Vagina (tissue), 2 donors: Measurements from ENCODE around the gene DDX5. TPM values are rescaled to one million over a fixed set of nuclear protein-coding genes. Genes with fewer than 3 reads are reported as not detected.

ENCODE experiments used
- DNase-seq, 2 donors: peaks; one replicate each; pipeline ENCODE4 v3.0.0-alpha.2; 2017; ENCODE audit errors: extremely low spot score in 2 of 2
- H3K27ac ChIP-seq: fragments of 200-600 bp; sonication (generic); one replicate; pipeline ENCODE4 v1.5.1; 2019
- H3K27me3 ChIP-seq: fragments of 200-600 bp; sonication (generic); one replicate; pipeline ENCODE4 v1.5.1; 2019
- H3K36me3 ChIP-seq, 2 donors: fragments of 200-600 bp; sonication (generic); one replicate each; pipeline ENCODE4 v1.5.1; 2017 to 2019
- H3K4me1 ChIP-seq: fragments of 200-600 bp; sonication (generic); one replicate; pipeline ENCODE4 v1.5.1; 2019
- H3K4me3 ChIP-seq, 2 donors: fragments of 200-600 bp; sonication (generic); 1 replicate in 1 of 2; 2 replicates in 1 of 2; pipeline ENCODE4 v1.5.1; 2016 to 2019
- H3K9me3 ChIP-seq: fragments of 200-600 bp; sonication (generic); one replicate; pipeline ENCODE4 v1.5.1; 2019
- CTCF ChIP-seq, 3 experiments: fragments of 450-650 bp in 2 of 3; fragments of 200-600 bp in 1 of 3; sonication (generic) in 1 of 3; IDR thresholded peaks; one replicate each; pipeline ENCODE4 v1.5.1; 2017 to 2019; ENCODE audit warnings: antibody characterized with exemption in 3 of 3, mild to moderate bottlenecking in 2 of 3, moderate library complexity in 2 of 3
- POLR2A ChIP-seq, 2 donors: fragments of 450-650 bp; IDR thresholded peaks; one replicate each; pipeline ENCODE4 v1.6.1; 2017; ENCODE audit warnings: antibody characterized with exemption in 2 of 2, mild to moderate bottlenecking in 2 of 2, moderate library complexity in 2 of 2
- POLR2AphosphoS5 ChIP-seq, 2 donors: sonication (generic); formaldehyde crosslinking; IDR thresholded peaks; one replicate each; pipeline ENCODE4 v1.9.0; 2017; ENCODE audit warnings: antibody characterized with exemption in 2 of 2, mild to moderate bottlenecking in 2 of 2, low read depth in 1 of 2; ENCODE audit not compliant: insufficient read depth in 1 of 2
- intact Hi-C: fragments of 100-400 bp; cut with DNase I; formaldehyde crosslinking; loops from one replicate; pipeline ENCODE4 v1.15.1; 2023
- total RNA-seq: library from RNA; depleted of rRNA; stranded (reverse); fragments of >200 nt; gene quantifications from one replicate; pipeline ENCODE4 v1.2.3, GENCODE V29; 2016

The DDX5 gene
- total RNA-seq, 1 donor from 2014 or later, result 618 TPM

- H3K4me3 ChIP-seq, result no peak overlapping the region
- peaks cover 0 to 61% of the 10 kb centered on the region in 2 donors for H3K36me3 ChIP-seq
- intact Hi-C loops, result no loop called here
These were observed 30.8 kb upstream of the DDX5 start for GRCh38 chr17:64536913-64537312.

GRCh38 chr17:64535357-64535756 lies 29.3 kb upstream of the DDX5 start:
- Histone ChIP-seq H3K9me3 (no peaks in the 10 kb centered on the region), H3K4me3 (no peak overlapping the region), H3K27me3 (no peaks in the 10 kb centered on the region), H3K27ac (no peak overlapping the region), H3K36me3 (peaks cover 0 to 75% of the 10 kb centered on the region in 2 donors), H3K4me1 (no peaks in the 10 kb centered on the region)
- intact Hi-C loops, result no loop called here
- DNase-seq, result no peak
- TF ChIP-seq POLR2AphosphoS5 (IDR thresholded peaks at IDR 0.05; ENCODE audit: insufficient read depth in 1 of 2, low read depth in 1 of 2), result no peak
- no peak for TF ChIP-seq CTCF (IDR thresholded peaks at IDR 0.05)
- TF ChIP-seq POLR2A (IDR thresholded peaks at IDR 0.05), result no peak

More at GRCh38 chr17:64536913-64537312, 30.8 kb upstream of the DDX5 start:
- TF ChIP-seq POLR2AphosphoS5 (IDR thresholded peaks at IDR 0.05; ENCODE audit: insufficient read depth in 1 of 2, low read depth in 1 of 2), result no peak
- no peak for TF ChIP-seq CTCF (IDR thresholded peaks at IDR 0.05)
- no peak for TF ChIP-seq POLR2A (IDR thresholded peaks at IDR 0.05)
- no peak for DNase-seq
- no peaks in the 10 kb centered on the region for H3K27me3 ChIP-seq
- no peaks in the 10 kb centered on the region for H3K9me3 ChIP-seq
- H3K4me1 ChIP-seq, result no peaks in the 10 kb centered on the region
- no peak overlapping the region for H3K27ac ChIP-seq

DNA sequence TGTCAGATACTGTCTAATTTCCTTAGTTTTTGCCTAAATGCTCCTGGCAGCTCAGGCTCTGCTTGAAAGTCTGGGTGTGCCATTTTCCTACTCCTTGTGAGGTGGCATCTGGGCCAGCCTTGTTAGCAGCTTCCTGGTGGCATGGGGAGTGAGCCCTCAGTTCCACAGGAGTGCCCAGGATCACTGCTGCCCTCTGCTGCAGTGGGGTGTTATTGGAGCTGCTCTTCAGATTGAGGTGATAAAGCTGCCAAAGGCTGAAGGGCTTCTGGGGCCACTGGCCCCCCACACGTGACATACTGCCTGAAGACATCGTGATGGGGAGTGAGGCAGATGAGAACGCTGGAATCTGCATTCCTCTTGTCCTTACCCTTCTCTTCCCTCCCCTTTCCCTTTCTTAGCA lies 28.1 kb upstream of the DDX5 start:
- no peak for TF ChIP-seq CTCF (IDR thresholded peaks at IDR 0.05)
- no peak for TF ChIP-seq POLR2AphosphoS5 (IDR thresholded peaks at IDR 0.05; ENCODE audit: insufficient read depth in 1 of 2, low read depth in 1 of 2)
- TF ChIP-seq POLR2A (IDR thresholded peaks at IDR 0.05), result no peak
- no peak overlapping the region for H3K4me3 ChIP-seq
- H3K9me3 ChIP-seq, result no peaks in the 10 kb centered on the region
- H3K27ac ChIP-seq, result no peak overlapping the region
- H3K36me3 ChIP-seq, result peaks cover 0 to 86% of the 10 kb centered on the region in 2 donors
- no peak for DNase-seq
- H3K4me1 ChIP-seq, result no peaks in the 10 kb centered on the region
- no peaks in the 10 kb centered on the region for H3K27me3 ChIP-seq
- intact Hi-C loops, result no loop called here

- Histone ChIP-seq H3K4me1 (no peaks in the 10 kb centered on the region), H3K36me3 (peaks cover 0 to 90% of the 10 kb centered on the region in 2 donors), H3K4me3 (no peak overlapping the region), H3K27ac (no peak overlapping the region), H3K27me3 (no peaks in the 10 kb centered on the region), H3K9me3 (no peaks in the 10 kb centered on the region)
- DNase-seq, result no peak
- TF ChIP-seq CTCF (IDR thresholded peaks at IDR 0.05), result no peak
- no peak for TF ChIP-seq POLR2A (IDR thresholded peaks at IDR 0.05)
- no peak for TF ChIP-seq POLR2AphosphoS5 (IDR thresholded peaks at IDR 0.05; ENCODE audit: insufficient read depth in 1 of 2, low read depth in 1 of 2)
- intact Hi-C loops, result no loop called here
These were observed 27.7 kb upstream of the DDX5 start for GRCh38 chr17:64533784-64534183.

DNA sequence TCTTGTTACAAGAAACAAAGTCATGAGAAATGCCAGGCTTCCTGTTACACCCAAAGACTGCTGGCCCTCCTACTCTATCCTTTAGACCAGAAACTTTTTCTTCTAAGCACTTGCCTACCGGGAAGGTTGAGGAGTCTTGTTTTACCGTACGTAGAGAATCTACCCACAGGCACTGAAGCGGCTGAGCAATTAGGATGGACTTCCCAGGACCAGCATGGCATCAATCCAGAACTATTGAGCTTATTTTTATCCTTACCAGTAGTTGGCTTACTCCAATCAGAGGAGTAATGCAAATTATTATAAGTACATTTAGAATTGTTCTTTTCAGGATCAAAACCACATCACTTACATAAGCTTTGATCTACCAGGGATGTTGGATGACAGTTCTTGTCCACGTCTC lies 26.3 kb upstream of the DDX5 start:
- intact Hi-C loops, result no loop called here
- no peak for DNase-seq
- TF ChIP-seq POLR2AphosphoS5 (IDR thresholded peaks at IDR 0.05; ENCODE audit: insufficient read depth in 1 of 2, low read depth in 1 of 2) (no peak), POLR2A (IDR thresholded peaks at IDR 0.05) (no peak), CTCF (IDR thresholded peaks at IDR 0.05) (no peak)
- no peaks in the 10 kb centered on the region for H3K27me3 ChIP-seq
- no peaks in the 10 kb centered on the region for H3K9me3 ChIP-seq
- H3K27ac ChIP-seq, result no peak overlapping the region
- H3K36me3 ChIP-seq, result peaks cover 0 to 90% of the 10 kb centered on the region in 2 donors
- no peak overlapping the region for H3K4me3 ChIP-seq
- no peaks in the 10 kb centered on the region for H3K4me1 ChIP-seq
